Hippocampal formation (tissue), 2 donors: ENCODE results near the gene TMEM198.

Experiments used
- DNase-seq, 2 donors: peaks; one replicate each; lab custom pipeline; 2025; lab: John Stamatoyannopoulos, UW

TMEM198 gene

DNA sequence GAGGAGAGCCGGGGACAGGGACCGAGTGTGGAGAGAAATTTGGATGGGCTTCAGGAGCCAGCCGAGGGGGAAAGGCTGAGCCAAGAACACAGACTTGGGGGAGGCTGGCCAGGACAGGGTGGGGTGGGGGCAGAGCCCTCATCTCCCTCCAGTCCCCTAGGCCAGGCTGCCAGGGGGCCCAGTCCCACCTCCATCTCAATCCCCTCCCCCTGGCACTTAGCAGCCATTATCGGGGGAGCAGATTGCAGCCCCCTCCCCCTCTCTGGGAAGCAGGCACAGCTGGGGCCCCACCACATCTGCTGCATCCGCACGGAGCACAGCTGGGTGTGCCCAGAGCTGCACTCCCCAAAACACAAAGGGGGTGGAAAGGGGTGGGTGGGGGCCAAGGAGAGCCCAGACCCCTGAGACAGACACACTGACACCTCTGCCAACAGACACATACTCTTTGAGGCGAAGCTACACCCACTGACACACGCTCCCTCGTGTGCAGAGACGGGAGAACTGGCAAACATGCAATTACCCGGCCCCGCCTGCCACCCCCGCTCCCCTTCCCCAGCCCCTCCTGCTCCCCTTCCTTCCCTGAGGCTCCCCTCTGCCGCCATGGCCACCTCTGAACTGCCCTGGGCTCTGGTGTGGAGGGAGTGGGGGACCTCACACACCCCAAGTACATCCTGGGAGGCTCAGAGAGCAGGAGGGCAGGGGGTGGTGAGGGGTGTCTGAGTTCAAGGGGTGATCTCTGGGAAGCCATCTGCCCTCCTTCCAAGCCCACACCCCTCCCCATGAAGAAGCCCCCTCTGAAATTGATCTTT is 34.7 kb upstream of the TMEM198 start:
- DNase-seq = no peak

DNA sequence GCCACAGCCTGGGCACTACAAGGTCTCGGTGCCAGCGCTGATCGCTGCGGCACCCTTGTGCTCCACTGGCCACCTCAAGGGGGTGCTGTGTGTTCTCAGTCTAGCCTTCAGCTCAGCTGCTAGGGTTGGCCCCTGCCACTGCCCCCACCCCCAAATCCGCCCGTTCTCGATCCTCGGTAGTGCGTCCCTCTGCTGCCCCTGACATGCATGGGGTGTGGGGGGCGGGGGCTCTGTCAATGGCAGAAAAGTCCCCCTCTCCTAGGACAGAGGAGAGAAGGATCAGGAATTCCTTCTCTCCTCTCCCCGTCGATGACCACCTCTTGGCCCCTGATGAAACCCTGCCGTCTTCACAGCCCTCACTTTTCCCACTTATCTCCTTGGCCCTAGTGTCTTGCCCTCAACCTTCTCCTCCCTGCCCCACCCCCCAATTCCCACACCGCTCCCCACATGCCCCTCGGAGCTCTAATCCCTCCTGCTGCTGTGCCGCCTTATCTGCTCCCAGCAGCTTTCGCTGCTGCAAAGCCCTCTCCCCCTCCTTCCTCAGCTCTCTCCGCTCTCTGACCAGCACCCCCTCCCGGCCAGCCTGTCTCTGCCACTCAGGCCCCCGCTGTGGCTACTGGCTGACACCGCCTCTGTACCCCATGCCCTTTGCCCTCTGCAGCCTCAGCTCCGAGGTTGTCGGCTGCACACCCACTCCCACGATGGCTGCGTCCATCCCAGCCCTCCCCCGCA is 33.9 kb upstream of the TMEM198 start:
- peak; percentile 38 to 57 for DNase-seq

DNA sequence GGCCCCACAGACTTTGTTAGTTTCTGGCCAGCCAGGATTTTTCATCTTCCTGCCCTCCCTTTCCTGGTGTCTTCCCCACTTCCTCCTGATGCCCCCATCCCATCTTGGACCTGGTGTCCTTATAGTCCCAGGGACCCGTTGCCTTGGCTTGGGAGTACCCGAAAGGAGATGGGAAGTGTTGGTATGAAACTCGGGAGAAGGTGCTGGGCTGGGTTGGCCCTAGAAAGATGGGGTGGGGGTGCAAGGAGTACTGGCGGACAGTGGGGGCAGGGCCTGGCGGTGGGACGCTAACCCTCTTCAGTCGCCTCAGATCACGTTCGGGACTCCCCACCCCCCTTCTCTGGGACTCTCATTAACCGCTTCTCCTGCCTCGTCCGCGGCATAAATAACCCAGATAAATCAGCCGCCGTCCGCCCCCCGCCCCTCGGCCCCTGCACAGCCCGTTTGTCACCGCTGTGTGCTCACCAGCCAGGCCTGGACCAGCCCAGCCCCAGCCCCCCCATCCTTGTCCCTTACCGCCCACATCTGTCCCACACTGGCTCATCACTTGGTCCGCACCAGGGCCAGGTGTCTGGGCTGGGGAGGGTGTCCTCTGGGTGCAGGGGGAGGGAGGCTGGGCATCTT is 33.2 kb upstream of the TMEM198 start:
- DNase-seq = no peak

DNA sequence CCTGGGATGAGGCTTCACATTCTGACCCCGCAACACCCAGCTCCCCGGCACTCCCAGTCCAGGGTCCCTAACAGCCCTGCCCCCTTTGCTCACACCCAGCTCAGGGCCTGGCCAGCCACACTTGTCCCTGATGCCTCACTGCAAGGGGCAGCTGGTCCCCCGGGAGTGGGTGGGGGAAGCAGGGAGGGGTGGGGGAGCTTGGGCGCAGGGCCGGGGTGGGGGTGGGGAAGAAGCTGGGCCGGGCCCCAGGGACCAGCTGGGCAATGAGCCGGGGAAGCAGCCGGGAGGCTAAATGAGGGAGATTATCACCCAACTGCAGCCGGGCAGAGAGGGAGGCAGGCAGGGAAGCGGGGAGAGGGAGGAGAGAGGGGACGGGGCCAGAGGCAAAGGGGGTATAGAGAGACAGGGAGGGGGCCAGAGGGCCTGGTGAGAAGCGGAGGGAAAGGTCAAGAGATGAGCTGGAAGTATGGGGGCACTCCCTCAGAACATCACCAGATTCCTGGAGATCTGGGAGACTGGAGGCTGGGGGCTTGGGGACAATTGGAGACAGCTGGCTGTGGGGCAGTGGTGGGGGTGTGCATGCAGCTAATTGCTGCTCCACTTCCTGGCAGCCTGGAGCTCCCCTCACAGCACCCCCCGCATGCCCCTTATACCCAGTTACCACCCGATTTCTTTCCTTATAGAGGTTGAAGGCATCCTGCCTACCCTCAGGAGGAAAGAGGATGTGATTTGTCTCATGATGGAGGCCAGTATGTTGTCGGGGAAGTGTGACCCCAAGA is 32.1 kb upstream of the TMEM198 start:
- no peak for DNase-seq

DNA sequence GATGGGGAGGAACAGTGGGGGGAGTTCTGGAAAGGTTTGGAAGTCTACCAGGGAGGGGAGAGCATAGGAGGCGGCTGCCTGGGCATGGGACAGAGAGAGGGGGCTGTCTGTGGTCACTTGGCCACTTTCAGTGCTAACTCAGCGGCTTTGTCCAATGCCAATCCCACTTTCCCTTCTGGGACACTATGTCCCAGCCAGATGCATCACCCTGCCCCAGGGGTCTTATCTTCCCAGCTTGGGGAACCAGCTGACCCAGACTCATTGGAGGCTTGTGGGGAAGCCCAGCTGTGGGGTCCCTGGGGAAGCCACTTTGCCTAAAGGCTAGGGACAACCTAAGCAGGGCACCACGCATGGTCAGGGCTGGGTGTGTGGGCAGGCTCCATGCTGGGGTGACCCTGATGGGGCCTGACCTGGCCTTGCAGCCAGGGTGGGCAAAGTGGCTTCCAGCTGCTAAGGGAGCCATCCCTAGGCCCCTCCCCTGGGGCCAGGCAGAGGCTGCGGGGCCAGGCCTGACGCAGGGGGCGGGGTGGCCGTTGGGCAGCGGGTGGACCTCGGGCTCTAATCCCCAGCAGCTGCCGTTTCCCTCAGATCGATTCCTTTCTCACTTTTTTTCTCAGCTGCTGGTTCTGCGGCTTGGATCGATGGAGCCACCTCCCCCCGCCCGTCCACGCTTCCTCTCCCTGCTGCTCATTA is 31.2 kb upstream of the TMEM198 start:
- no peak for DNase-seq

DNA sequence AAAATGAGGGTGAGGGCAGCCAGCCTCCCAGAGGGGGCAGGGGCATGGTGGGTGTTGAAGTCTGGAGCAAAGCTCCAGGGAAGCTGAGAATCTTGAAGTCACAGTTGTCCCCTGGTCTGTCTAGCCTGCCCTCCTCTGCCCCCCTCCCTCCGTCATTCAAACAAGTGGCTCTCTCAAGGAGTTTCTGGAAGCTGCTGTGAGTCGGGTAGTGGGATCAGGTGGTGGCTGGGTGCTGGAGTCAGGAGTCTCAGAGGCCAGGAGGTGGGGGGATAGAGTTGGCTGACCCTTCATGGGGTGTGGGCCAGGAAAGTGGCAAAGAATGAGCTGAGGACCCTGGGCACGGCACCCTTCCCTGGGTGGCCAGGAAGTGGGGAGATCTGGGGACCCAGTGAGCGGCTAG is 30.0 kb upstream of the TMEM198 start:
- DNase-seq = no peak

DNA sequence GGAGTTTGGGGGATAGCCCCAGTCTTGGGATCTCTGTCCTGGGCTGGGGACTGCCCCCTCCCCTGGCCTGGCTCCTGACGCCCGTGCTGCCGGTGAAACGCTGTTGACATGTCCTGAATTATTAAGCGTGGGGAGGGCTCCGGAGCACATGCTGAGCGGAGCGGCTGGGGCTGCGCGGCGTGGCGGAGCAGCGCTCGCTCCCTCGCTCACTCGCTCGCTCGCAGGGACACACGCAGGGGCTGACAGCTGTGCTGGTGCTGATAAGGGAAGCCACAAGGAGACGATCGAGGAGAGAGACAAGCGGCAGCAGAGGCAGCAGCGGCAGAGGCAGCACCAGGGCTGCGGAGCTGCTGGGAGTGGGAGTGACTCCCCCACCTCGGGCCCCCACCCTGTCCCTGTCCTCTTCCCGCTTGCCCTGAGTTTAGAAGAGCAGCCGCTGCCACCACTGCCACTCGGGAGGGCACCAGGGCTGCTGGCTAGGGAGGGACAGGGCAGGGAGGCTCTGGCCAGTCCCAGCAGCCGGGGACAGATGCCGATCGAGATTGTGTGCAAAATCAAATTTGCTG is 29.5 kb upstream of the TMEM198 start, which contains the start of gene ASIC4:
TSS of gene ASIC4 (plus strand) at position 287 of the 566 bp plus-strand sequence. CDS start at position 530, 243 bp downstream.
- DNase-seq = no peak

DNA sequence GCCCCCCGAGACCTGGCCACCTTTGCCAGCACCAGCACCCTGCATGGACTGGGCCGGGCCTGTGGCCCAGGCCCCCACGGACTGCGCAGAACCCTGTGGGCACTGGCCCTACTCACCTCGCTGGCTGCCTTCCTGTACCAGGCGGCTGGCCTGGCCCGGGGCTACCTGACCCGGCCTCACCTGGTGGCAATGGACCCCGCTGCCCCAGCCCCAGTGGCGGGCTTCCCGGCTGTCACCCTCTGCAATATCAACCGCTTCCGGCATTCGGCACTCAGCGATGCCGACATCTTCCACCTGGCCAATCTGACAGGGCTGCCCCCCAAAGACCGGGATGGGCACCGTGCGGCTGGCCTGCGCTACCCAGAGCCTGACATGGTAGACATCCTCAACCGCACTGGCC is 29.0 kb upstream of the TMEM198 start:
- no peak for DNase-seq

DNA sequence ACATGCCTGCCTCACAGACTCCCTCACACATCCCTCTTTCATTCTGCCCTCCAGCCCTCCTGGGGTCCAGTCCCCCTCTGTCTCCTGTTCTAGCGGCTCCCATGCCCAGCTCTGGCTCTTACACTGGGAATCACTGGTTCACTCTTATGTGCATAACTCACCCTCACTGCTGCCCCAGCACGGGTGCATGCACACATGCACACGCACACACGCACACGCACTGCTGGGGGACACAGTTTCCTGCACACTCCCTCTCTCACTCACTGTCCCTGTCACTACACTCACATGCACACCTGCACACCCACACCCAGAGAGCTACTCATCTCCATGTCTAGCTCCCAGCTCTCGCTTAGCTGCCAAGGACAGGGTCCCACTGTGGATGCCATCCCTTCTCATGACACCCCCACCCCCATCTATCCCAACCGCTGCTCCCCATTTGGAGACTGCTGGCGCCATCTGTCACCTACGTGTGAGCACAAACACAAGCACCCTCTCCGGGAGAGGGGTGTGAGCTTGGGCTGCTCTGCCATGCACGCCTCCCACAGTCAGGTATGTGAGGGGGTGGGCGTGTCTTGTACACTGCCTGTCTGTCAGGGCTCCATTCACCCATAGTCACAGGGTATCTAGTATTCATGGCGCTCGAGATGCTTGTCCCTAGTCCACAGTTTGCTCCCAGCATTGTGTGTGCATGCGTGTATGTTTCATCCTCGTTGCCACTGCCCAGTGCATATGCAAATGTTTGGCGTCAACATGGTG is 27.8 kb upstream of the TMEM198 start:
- no peak for DNase-seq

DNA sequence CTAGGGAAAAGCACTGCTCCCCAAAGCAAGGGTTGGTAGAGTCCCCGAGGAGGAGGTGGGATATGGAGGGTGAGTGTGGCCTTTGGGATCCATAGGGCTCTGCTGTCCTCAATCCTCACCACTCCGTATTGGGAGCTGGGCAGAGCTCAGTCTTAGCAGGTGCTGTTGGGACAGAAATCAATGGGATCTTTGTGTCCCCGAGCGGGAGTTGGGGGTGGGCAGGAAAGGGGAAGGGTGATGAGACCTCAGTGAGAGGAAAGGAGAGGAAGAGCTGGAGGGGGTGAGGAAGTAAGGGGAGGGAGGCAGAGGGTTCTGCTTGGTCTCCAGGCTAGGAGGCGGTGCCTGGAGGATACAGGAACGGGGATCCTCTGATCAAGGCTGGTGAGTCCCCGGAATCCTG is 26.9 kb upstream of the TMEM198 start:
- DNase-seq = no peak

DNA sequence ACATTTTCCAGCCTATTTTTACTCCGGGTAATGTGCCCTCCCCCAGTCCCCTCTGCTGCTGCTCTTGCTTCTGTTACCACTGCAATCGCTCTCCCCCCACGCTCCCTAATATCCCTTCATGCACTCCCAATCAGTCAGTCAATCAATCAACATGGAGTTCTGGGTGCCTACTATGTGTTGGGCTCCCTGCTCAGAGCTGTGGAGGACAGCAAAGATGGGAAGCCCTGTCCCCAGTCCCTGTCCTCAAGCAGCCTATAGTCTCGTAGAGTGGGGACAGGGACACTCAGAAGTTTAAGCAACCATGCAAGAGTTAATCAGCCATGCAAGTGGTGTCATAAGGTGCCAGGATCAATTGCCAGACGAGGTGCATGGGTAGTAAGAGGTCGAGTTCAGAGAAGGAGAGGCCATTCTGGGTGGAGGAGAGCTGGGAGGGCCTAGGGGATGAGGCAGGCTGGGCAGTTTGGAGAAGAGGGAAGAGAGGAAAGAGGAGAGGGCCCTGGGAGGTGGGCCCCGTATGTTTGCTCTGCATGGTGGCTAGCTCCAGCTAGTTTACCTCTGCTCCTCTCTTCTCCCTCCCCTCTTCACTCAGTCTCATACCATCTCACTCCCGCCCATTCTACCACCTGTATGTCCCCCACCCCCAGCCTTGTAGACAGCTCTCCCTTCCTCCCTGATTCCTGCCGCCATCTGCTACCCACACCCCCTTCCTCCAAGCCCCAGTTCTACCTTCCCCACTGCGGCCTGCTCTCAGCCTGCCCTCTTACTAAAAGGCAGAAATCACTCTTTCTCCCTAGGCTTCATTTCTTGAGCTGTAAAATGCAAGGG is 25.7 kb upstream of the TMEM198 start:
- no peak for DNase-seq

DNA sequence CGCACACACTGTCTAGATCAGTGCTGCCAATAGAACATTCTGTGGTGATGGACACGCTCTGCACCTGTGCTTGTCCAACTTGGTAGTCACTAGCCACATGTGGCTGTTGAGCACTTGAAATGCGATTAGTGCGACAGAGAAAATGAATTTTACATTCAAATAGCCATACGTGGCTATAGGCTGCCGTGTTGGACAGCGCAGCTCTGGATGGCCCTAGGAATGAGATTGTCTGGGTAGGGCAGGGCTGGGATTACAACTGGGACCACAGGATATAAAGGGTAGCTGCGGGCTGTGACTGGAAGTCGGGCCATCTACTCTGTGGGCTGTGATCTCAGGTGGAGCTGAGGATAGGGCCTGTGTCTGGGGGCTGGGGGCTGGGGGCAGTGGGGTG is 24.3 kb upstream of the TMEM198 start:
- DNase-seq = no peak

DNA sequence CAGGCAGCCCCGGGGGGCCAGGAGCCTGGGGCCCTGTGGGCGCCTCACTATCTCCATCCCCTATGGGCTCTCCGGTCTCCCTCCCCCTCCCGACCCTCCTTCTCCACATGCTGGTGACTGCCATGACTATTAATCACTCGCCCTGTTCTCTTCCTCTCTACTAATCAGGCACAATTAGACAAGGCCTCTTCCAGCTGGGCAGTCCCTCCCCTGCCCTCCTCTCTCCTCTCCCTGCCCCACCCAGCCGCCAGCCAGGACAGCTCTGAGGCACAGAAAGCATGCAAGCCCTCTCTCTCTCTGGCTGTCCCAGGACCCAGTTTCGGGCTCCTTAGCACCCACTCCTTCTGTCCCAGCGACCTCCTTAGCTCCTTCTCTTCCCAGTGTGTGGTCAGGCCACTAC is 23.7 kb upstream of the TMEM198 start:
- no peak for DNase-seq

DNA sequence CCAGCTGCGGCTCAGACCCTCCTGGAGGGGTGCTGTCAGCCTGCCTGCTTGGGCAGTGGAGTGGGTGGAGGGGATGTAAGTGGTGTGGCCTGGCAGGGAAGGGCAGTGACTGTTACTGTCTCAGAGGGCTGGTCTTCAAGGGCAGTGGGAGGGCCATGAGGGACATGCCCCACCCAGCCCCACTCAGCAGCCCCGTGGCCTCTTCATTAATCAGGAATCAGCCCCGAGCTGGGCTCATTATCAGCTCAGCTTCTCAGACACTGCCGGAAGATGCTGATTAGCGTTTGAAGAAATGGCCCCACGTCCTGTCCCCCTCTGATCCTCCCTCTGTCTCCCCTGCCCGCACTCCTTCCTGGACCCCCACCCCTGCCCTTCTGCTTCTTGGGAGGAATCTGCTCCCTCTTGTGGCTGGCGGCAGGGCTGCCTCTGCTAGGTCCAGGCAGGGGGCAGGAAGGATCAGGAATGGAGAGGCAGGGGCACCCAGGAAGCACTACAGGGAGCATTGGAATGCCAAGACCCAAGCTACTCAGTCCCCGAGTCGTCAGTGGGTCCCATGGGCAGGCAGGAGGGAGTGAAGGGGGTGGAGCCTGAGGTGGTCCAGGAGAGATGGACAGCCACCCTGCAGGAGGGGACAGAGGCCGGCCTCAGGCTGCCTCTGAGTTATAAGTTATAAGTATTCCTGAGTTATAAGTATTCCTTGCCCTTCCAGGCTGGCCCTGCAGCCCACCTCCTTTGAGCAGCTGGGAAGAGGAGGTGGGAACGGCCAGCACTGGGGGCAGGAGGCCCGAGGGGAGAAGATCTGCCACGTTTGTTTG is 22.6 kb upstream of the TMEM198 start:
- no peak for DNase-seq

DNA sequence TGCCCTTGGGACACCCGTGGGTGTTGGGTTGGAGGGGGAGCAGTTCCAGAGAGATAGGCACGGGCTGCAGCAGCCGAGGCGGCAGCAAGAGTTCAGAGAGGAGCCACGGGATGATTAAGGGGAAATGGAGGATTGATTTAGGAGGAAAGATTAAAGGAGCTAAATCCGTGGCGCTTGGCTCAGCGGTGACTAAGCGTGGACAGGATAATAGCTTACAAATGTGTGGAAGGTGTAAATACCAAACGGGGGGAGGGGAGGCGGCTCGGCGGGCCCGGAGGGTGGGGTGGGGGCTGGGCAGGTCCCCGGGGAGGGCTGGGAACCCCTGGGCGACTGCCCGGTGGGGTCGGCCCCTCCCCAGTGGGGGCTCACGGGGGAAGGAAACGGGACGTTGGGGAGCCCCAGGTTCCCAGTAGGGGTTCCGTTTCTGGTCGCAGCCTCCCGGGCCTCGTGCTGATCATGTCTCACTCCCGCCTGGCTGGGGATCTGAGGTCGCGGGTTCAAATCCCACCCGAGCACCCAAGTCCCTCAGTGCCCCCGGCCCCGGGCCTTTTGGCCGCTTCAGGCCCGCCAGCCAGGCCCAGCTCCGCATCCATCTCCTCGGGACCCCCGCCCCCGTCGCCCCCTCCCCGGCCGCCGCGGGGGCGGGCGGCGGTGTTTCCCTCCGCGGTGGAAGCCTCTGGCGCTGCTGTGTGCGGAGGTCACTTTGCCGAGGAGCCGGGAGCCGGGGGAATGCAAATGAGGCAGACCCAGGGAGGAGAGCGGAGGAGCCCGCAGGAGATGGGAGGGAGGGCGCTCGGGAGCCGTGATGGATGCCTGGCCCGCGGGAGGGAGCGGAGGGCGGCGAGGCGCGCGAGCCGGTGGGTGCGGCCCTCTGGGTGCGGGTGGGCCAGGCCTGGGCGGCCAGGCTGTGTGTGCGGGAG is 21.5 kb upstream of the TMEM198 start:
- no peak for DNase-seq

DNA sequence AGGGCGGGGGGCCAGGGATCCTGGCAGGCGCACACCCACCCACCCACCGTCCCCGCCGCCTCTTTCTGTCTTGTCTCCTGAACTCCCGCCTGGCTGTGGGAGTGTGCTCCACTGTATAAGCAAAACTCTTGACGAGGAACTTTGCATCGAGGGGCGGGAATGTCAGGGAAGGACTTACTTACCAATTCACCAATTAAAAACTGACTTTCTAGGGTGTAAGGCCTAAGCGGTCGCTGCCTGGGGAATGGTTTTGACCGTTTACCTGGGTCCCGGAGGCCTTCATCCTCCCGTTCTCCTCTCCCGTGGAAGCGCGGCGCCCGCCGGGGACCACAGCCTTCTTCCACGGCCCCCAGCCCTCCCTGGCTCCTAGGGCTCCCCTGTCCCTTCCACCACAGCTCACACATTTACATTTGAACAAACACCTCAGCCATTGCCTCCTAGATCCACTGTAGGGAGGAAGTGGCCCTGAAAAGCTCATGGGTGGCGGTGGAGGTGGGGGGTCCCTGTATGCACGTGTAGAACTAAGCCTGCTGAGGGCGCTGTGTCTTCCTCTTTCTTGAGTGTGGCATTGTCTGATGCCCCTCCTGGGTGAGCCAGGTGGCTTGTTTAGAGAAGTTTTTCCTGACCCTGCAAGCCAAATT is 20.7 kb upstream of the TMEM198 start:
- DNase-seq = no peak

DNA sequence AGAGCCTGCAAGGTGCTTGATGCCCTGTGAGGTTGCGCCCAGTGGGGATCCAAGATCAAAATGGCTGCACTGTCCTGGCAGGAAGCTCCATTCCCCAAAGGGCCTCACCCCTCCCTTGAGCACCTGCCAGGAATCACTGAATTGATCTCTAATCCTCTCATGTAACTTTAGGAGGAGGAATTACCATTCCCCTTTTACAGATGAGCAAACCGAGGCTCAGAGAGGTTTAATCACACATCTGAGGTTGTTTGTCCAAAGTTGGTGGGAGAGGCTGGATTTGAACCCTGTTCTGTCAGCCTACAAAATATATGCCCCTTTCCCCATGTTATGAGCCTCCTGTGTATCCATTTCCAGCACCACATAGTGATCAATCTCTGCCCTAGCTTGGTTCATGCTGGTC is 19.0 kb upstream of the TMEM198 start:
- no peak for DNase-seq
